Stimulated activated CD8-positive, alpha-beta memory T cell treated with anti-CD3 and anti-CD28 coated beads, Interleukin-2, amount 100 ng/mL, for 1 hour (primary cell): Measurements from ENCODE around the gene INHBA.

ENCODE experiments used
- DNase-seq, 2 donors: peaks; one replicate each; pipeline ENCODE4 v3.0.0-alpha.2; 2020; ENCODE audit warnings: low read depth in 2 of 2

The INHBA gene

GRCh38 chr7:41702635-41703371, at the start of gene INHBA:
TSS of gene INHBA (minus strand) at chr7:41703090. CDS start at chr7:41700374, 2,716 bp downstream.
- no peak for DNase-seq

DNA sequence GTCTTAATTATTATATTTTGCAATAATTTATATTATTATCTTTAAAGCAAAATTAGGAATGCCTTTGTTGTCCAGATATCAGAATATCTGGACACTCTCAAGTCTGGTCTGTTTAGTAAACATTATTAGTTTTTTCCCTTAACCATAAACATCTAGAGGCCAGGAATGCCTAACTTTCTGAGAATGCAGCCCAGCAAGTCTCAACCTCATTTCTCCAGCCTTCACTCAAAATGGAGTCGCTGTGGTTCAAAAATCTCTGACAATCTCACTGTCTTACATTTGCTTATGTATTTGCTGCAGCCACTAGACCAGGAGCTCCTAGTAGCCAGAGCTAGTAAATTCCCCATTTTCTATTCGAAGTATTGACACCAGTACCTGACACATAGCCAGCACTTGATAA, 49.7 kb upstream of the INHBA start:
- DNase-seq = no peak

DNA sequence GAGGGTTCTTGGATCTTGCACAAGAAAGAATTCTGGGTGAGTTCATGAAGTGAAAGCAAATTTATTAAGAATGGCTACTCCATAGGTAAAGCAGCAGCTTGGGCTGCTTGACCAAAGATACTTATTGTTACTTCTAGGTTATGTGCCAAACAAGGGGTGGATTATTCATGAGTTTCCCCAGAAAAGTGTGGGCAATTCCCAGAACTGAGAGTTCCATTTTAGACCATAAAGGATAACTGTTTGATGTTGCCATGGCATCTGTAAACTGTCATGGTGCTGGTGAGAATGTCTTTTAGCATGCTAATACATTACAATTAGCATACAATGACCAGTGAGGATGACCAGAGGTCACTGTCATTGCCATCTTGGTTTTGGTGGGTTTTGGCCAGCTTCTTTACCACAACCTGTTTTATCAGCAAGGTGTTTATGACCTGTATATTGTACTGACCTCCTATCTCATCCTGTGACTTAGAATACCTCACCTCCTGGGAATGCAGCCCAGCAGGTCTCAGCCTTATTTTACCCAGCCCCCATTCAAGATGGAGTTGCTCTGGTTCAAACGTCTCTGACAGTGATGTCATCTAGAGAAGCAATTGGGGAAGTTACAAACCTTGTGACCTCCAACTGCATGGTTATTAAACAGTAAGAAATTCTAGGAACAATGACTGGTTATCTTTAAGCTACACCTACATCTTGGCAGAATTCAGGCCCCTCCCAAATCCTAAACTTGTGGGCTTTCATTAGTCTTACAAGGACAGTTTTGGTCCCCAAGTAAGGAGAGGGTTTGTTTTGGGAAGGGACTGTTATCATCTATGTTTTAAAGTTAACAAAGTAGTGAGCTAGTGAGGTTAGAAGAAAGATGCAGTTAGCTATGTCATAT, 48.0 kb upstream of the INHBA start:
- no peak for DNase-seq

DNA sequence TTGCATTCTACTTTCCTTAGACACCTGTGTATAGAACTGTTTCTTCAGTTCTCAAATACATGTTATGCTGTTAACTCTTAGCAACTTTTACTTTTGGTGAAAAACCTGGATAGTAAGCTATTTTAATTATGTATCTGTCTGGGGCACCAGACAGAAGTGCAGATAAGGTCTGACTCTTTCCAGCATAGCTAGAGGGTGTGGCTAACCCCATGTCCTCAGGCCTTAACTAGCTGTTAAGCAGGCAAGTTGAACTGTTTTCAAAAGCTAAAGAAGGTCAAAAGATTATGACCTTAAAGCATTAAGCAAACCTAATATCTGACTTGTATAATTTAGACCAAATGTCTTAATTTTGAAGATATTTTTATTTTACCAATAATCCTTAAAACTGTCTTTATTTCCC, 45.1 kb upstream of the INHBA start:
- no peak for DNase-seq

- DNase-seq = no peak
These were observed 42.6 kb upstream of the INHBA start for GRCh38 chr7:41745451-41745850.

DNA sequence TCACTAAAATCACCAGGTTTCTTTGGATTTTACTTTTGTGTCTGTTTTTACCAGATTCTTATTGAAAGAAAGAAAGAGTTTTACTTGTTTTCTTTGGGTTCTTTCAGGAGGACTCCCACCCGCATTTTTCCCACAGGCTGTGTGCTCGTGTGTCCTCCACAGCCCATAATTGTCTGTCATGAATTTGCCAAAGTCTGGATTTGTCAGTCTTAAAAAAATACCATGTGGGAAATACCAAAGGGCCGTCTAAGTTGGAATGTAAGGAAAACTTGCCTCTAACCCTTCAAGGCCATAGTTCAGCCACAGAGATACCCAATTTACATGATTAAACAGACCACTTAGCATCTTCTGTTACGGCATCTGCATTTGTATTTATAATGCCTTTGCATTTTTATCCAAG, 41.3 kb upstream of the INHBA start:
- DNase-seq = no peak

DNA sequence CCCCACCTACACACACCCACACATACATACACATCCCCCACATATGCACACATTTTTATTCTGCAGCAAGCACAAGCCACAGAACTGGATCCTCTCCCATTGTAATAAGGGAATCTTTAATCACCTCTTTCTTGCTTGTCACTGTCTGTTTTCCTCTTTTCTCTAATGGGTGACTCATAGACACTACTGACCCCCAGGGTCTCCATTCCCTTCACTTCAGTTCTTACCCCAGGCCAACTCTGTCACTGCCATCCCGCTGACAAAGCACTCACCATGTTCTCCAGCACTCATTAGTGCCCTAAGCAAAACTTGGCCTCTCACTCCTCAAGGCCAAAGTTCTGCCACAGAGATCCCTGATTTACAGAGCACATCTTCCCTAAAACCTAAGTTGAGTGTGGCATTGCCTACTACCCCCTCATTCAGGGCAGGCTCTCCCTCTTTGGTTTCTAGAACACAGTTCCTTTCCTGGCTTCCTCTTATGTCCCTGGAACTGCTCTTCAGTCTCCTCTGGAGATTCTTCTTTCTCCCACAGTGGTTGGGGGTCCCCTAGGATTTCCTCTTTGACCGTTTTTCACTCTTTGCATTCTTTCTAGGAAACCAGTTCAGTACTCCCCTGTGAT, 39.6 kb upstream of the INHBA start:
- no peak for DNase-seq

DNA sequence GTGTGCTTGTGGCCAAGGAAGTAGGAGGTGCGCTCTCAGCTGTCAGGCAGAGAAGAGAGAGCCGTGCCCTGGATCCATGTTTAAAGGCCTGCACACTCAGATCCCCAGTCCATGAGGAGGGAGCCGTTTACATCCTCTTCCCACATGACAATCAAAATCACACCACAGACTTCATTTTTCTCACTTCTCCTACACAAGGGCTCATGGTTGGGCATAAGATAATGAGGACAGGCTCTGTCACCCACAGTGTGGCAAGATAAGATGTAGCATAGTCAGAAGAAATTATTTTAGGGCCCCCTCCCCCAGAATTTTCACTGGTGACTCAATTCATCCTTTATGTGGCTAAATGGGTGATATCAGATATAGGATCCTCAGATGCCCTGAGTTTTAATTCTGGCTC, 35.9 kb upstream of the INHBA start:
- no peak for DNase-seq

DNA sequence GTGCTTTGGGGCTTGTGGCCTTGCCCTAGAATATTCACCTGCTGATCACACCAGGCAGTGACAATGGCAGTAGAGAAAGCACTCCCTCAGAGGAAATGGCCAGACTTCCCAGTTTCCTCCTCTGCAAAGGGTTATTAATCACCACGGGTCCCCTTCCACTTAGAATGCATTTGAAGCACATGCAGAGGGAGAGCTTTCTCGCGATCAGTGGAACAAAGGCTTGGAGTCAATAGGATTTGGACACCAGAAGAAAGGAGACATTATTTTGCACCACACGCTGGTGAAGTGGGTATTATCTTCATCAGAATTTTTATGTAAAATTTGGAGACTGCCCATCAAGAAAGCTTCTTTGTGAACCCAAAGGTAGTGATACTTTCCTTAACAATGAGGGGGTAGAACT, 35.4 kb upstream of the INHBA start:
- no peak for DNase-seq

- no peak for DNase-seq
These were observed 32.3 kb upstream of the INHBA start for GRCh38 chr7:41735206-41735605.

GRCh38 chr7:41732843-41733306, 30.0 kb upstream of the INHBA start:
- no peak for DNase-seq

GRCh38 chr7:41732436-41732785, 29.5 kb upstream of the INHBA start:
- DNase-seq = no peak

DNA sequence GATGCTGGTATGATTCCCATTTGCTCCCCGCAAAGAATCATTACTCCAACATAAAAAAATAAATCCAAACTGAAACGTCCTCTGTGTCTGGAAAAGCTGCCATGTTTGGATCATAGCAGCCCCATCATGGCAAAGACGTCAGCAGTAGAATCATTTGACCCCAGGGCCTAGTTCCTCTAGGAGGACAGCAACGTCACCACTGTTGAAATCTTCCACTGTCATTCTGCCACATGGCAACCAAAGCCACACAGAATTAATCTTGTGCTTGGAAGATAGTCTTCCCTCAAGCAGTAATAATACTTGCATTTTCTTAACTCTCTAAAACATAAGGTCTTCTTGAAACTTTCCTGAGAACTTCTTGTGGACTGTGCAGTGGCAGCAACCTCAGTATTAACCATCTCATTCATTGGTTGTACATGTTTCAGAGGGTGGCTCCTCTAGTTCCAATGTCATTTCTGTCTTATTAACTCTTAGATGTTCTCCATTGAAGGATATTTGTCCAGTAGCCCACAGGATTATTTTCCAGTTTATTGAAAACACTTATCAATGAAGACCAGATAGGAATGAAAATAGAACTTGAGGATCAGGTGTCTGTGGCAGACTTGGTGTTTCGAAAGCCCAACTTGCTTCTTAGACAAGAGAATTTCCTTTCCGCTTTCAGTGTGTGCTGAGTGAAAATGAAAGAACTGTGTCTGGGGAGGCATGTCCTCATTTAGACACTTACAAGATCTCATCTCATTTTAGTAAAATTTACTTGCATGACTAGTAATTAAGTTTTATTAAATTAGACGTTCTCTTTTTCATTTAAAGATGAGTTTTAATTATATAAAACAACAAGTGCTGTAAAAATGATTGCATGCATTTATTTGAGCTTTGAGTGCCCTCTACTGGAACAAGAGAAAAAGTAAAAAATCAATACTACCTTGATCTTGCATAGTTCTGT, 28.9 kb upstream of the INHBA start:
- DNase-seq = no peak

DNA sequence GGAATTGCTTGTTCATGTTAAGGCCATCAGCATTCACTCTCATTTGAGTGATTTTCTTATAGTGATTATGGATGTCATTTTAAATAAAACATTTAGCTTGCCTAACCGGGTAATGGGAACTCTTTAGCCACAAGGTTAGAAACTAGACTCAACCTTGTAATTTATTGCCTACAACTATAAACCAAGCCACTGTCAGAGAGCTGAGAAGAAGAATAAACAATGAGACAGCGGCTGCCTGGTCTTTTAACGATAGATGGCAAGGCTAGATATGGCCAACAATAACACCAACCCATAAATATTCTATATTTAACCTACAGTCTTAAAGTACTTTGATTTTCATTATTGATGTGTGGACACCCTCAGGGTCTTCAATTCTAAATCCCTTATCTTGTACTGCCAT, 27.8 kb upstream of the INHBA start:
- DNase-seq = no peak

- no peak for DNase-seq
These were observed 27.3 kb upstream of the INHBA start for GRCh38 chr7:41730161-41730560.

GRCh38 chr7:41729059-41729458, 26.2 kb upstream of the INHBA start:
- DNase-seq = no peak

DNA sequence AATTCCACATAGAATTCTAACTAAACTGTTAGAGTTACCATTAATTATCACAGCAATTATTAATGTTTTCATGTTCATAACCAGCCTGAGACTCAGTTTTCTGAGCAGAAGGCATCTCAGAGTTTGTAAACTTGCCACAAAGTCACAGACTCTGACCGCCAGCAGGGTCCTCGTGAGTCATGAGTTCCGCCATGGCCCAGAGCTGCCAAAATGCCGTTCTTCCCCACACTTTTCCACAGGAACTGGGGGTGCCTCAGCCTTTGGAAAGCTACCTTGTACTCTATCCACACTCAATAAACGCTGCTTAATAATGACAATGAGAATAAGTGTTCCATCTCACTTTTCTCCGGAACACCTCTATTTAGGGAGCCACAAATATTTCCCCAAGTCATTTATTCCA, 22.1 kb upstream of the INHBA start:
- DNase-seq = no peak

DNA sequence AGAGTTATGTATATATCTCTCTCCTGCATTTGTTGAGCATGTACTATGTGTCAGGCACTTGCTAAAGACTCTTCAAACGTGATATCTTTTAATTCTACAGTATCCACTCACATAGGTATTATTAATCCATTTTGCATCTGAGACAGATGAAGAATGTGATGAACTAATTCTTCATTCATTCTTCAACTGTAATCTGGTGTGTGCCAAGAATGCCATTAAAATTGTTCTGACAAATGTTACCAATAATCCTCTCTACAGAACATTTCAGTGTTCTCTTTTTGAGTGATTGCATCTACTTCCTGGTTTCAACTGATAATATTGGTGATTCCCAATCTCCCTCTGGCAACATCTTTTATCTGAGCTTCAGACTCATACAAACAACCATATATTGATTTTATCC, 18.0 kb upstream of the INHBA start:
- no peak for DNase-seq

GRCh38 chr7:41720046-41720445, 17.2 kb upstream of the INHBA start:
- DNase-seq = no peak

DNA sequence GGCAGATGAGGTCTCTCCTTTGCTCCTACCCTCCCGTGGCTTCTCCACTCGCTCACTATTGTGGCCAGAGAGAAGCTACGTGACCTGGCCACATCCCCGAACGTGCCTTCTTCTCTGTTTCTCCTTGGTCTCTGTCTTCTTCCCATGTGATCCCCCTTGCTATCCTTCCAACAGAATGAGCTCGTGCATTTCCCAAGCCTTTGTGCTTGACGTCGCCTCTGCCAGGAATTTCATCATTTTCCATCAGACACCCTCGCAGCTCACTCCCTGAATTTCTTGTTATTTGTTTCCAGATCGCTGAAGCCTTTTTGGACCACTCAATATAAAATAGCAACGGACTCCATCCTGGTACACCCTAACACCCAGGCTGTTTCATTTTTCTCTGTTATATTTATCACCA, 13.8 kb upstream of the INHBA start:
- DNase-seq = no peak

GRCh38 chr7:41715000-41715399, 12.1 kb upstream of the INHBA start:
- no peak for DNase-seq
